Body of pancreas (tissue), 4 donors: ENCODE data around the gene SMIM12. TPM values are rescaled to one million over a fixed set of nuclear protein-coding genes. Genes with fewer than 3 reads are reported as not detected.

Experiments
- ATAC-seq: fragments of 150-250 bp; one replicate; pipeline ENCODE4 v1.9.1; 2016
- DNase-seq, 4 donors: peaks; one replicate each; pipeline ENCODE4 v3.0.0-alpha.2; 2019
- H3K27ac ChIP-seq, 4 donors: fragments of 200-600 bp; sonication (generic); 1 replicate in 3 of 4; 2 replicates in 1 of 4; pipeline versions ENCODE4 v1.5.1 to v1.6.1; 2016 to 2019; ENCODE audit warnings: mild to moderate bottlenecking in 1 of 4, mixed read lengths in 1 of 4, moderate library complexity in 1 of 4
- H3K27me3 ChIP-seq, 2 donors: fragments of 200-600 bp; sonication (generic); one replicate each; pipeline ENCODE4 v1.6.0; 2016; ENCODE audit warnings: mild to moderate bottlenecking in 1 of 2
- H3K36me3 ChIP-seq, 2 donors: fragments of 200-600 bp; sonication (generic); replicated peaks in 1 of 2; 2 replicates each; pipeline ENCODE4 v1.5.1; 2016; ENCODE audit warnings: low read depth in 2 of 2; ENCODE audit not compliant: insufficient read depth in 1 of 2
- H3K4me1 ChIP-seq: fragments of 200-600 bp; sonication (generic); one replicate; pipeline ENCODE4 v1.6.0; 2016
- H3K4me3 ChIP-seq, 2 donors: fragments of 200-600 bp; sonication (generic); 1 replicate in 1 of 2; 2 replicates in 1 of 2; pipeline ENCODE4 v1.5.1; 2016 to 2019
- H3K9me3 ChIP-seq, 3 donors: fragments of 200-600 bp; sonication (generic); 1 replicate in 2 of 3; 2 replicates in 1 of 3; pipeline ENCODE4 v1.5.1; 2016
- CTCF ChIP-seq, 7 experiments: fragments of 450-650 bp in 4 of 7; fragments of 200-600 bp in 3 of 7; sonication (generic) in 3 of 7; IDR thresholded peaks; one replicate each; pipeline ENCODE4 v1.5.1; 2016 to 2019; ENCODE audit warnings: antibody characterized with exemption in 7 of 7
- POLR2A ChIP-seq, 3 donors: fragments of 450-650 bp; IDR thresholded peaks; one replicate each; pipeline ENCODE4 v1.6.1; 2016; ENCODE audit warnings: antibody characterized with exemption in 3 of 3, mild to moderate bottlenecking in 2 of 3
- WGBS, 2 donors: methylation state at CpG; one replicate each; pipeline ENCODE4 v1.1.5; 2017; 5-methylcytosine and 5-hydroxymethylcytosine counted together
- intact Hi-C: fragments of 100-400 bp; cut with DNase I; formaldehyde crosslinking; loops from one replicate; pipeline ENCODE4 v1.15.1; 2023
- total RNA-seq, 2 donors: library from RNA; depleted of rRNA; stranded (reverse); fragments of >200 nt; gene quantifications; one replicate each; pipeline ENCODE4 v1.1.0, GENCODE V29; 2016

SMIM12 gene
- total RNA-seq, 2 donors from 2014 or later, result 7.8 to 22.1 TPM

- Histone ChIP-seq H3K27me3 (no peaks in the 10 kb centered on the region), H3K4me1 (peaks cover 44% of the 10 kb centered on the region), H3K4me3 (no peak overlapping the region), H3K27ac (no peak overlapping the region), H3K9me3 (no peaks in the 10 kb centered on the region), H3K36me3 (no peaks in the 10 kb centered on the region)
- intact Hi-C loops, result no loop called here
- TF ChIP-seq CTCF (IDR thresholded peaks at IDR 0.05), result no peak
- TF ChIP-seq POLR2A (IDR thresholded peaks at IDR 0.05), result no peak
- ATAC-seq (no peak), DNase-seq (peak in 1 of 4 donors; percentile 7)
- 57 to 79% methylated on average over 3 of the region's 3 CpGs for WGBS, 2 donors
These were observed 19.1 kb downstream of the SMIM12 start for GRCh38 chr1:34840426-34840825.

- no peak for TF ChIP-seq POLR2A (IDR thresholded peaks at IDR 0.05)
- TF ChIP-seq CTCF (IDR thresholded peaks at IDR 0.05), result no peak
- Histone ChIP-seq H3K9me3 (no peaks in the 10 kb centered on the region), H3K4me1 (peaks cover 37% of the 10 kb centered on the region), H3K27ac (no peak overlapping the region), H3K4me3 (no peak overlapping the region), H3K36me3 (no peaks in the 10 kb centered on the region), H3K27me3 (no peaks in the 10 kb centered on the region)
- 73 to 85% methylated on average over 14 of the region's 14 CpGs for WGBS, 2 donors
- intact Hi-C loops, result no loop called here
- DNase-seq (peak in 1 of 4 donors; percentile 1), ATAC-seq (no peak)
These were observed 19.8 kb downstream of the SMIM12 start for GRCh38 chr1:34839526-34840305.

- intact Hi-C loops, result no loop called here
- no peak for ATAC-seq
- 75 to 88% methylated on average over 1 of the region's 1 CpG for WGBS, 2 donors
- no peak overlapping the region for H3K4me3 ChIP-seq
- peaks cover 6% of the 10 kb centered on the region for H3K4me1 ChIP-seq
- no peak overlapping the region for H3K27ac ChIP-seq
- TF ChIP-seq CTCF (IDR thresholded peaks at IDR 0.05), result no peak
- no peak for TF ChIP-seq POLR2A (IDR thresholded peaks at IDR 0.05)
- no peaks in the 10 kb centered on the region for H3K9me3 ChIP-seq
- H3K27me3 ChIP-seq, result no peaks in the 10 kb centered on the region
- DNase-seq, result no peak
- H3K36me3 ChIP-seq, result no peaks in the 10 kb centered on the region
These were observed 25.8 kb downstream of the SMIM12 start for GRCh38 chr1:34833711-34834110.

GRCh38 chr1:34831721-34832246, 27.8 kb downstream of the SMIM12 start:
- no peak overlapping the region for H3K27ac ChIP-seq
- DNase-seq (no peak), ATAC-seq (no peak)
- TF ChIP-seq CTCF (IDR thresholded peaks at IDR 0.05) (no peak), POLR2A (IDR thresholded peaks at IDR 0.05) (no peak)
- H3K4me3 ChIP-seq, result no peak overlapping the region
- 67 to 72% methylated on average over 3 to 6 of the region's 6 CpGs for WGBS, 2 donors
- H3K9me3 ChIP-seq, result no peaks in the 10 kb centered on the region
- H3K27me3 ChIP-seq, result no peaks in the 10 kb centered on the region
- peaks cover 25% of the 10 kb centered on the region for H3K4me1 ChIP-seq
- H3K36me3 ChIP-seq, result no peaks in the 10 kb centered on the region
- intact Hi-C loops, result no loop called here

- Histone ChIP-seq H3K9me3 (no peaks in the 10 kb centered on the region), H3K4me1 (peaks cover 51% of the 10 kb centered on the region), H3K36me3 (no peaks in the 10 kb centered on the region), H3K4me3 (no peak overlapping the region), H3K27me3 (no peaks in the 10 kb centered on the region), H3K27ac (no peak overlapping the region)
- DNase-seq (no peak), ATAC-seq (no peak)
- TF ChIP-seq POLR2A (IDR thresholded peaks at IDR 0.05) (no peak), CTCF (IDR thresholded peaks at IDR 0.05) (no peak)
- intact Hi-C loops, result no loop called here
- WGBS, 2 donors, result 72 to 86% methylated on average over 2 to 3 of the region's 3 CpGs
These were observed 30.3 kb downstream of the SMIM12 start for GRCh38 chr1:34829250-34829649.
